ENCODE results near the gene ATP5MC2. TPM values are rescaled to one million over a fixed set of nuclear protein-coding genes. Genes with fewer than 3 reads are reported as not detected.

ATP5MC2 gene
- total RNA-seq, 1 donor from 2014 or later: 534 TPM

GRCh38 chr12:53664191-53664590, 11.7 kb downstream of the ATP5MC2 start:
- Histone ChIP-seq H3K4me1 (peaks cover 41% of the 10 kb centered on the region), H3K36me3 (peaks cover 64% of the 10 kb centered on the region), H3K27ac (replicated peaks) (peak overlapping the region; percentile 14), H3K9me3 (replicated peaks) (no peaks in the 10 kb centered on the region), H3K4me3 (no peak overlapping the region), H3K27me3 (ENCODE audit: low read depth) (no peaks in the 10 kb centered on the region)
- intact Hi-C loops (cut with micrococcal nuclease): no loop called here
- no peak for TF ChIP-seq CTCF (IDR thresholded peaks at IDR 0.05; ENCODE audit: borderline replicate concordance)
- no peak for DNase-seq

- no peak for DNase-seq
- Histone ChIP-seq H3K27me3 (ENCODE audit: low read depth) (no peaks in the 10 kb centered on the region), H3K9me3 (replicated peaks) (no peaks in the 10 kb centered on the region), H3K36me3 (peaks cover 22% of the 10 kb centered on the region), H3K27ac (replicated peaks) (peak overlapping the region; percentile 91), H3K4me1 (peaks cover 42% of the 10 kb centered on the region), H3K4me3 (peak overlapping the region; percentile 46)
- no peak for TF ChIP-seq CTCF (IDR thresholded peaks at IDR 0.05; ENCODE audit: borderline replicate concordance)
- intact Hi-C loops (cut with micrococcal nuclease): no loop called here
Observed at GRCh38 chr12:53660041-53660440, 15.8 kb downstream of the ATP5MC2 start.

GRCh38 chr12:53659571-53659981, 16.3 kb downstream of the ATP5MC2 start:
- Histone ChIP-seq H3K4me1 (peaks cover 37% of the 10 kb centered on the region), H3K27me3 (ENCODE audit: low read depth) (no peaks in the 10 kb centered on the region), H3K36me3 (peaks cover 18% of the 10 kb centered on the region), H3K9me3 (replicated peaks) (no peaks in the 10 kb centered on the region), H3K4me3 (peak overlapping the region; percentile 46), H3K27ac (replicated peaks) (peak overlapping the region; percentile 91)
- no peak for TF ChIP-seq CTCF (IDR thresholded peaks at IDR 0.05; ENCODE audit: borderline replicate concordance)
- intact Hi-C loops (cut with micrococcal nuclease): no loop called here
- DNase-seq: no peak

GRCh38 chr12:53659011-53659551, 16.8 kb downstream of the ATP5MC2 start:
- H3K27me3 ChIP-seq (ENCODE audit: low read depth): no peaks in the 10 kb centered on the region
- peaks cover 13% of the 10 kb centered on the region for H3K36me3 ChIP-seq
- peaks cover 35% of the 10 kb centered on the region for H3K4me1 ChIP-seq
- no peaks in the 10 kb centered on the region for H3K9me3 ChIP-seq (replicated peaks)
- peak overlapping the region; percentile 91 for H3K27ac ChIP-seq (replicated peaks)
- peak overlapping the region; percentile 46 for H3K4me3 ChIP-seq
- intact Hi-C loops (cut with micrococcal nuclease): no loop called here
- no peak for DNase-seq
- no peak for TF ChIP-seq CTCF (IDR thresholded peaks at IDR 0.05; ENCODE audit: borderline replicate concordance)

GRCh38 chr12:53657041-53657440, 18.8 kb downstream of the ATP5MC2 start:
- Histone ChIP-seq H3K36me3 (no peaks in the 10 kb centered on the region), H3K9me3 (replicated peaks) (no peaks in the 10 kb centered on the region), H3K27me3 (ENCODE audit: low read depth) (no peaks in the 10 kb centered on the region), H3K4me1 (peaks cover 40% of the 10 kb centered on the region), H3K27ac (replicated peaks) (peak overlapping the region; percentile 91), H3K4me3 (no peak overlapping the region)
- no peak for DNase-seq
- TF ChIP-seq CTCF (IDR thresholded peaks at IDR 0.05; ENCODE audit: borderline replicate concordance): no peak
- intact Hi-C loops (cut with micrococcal nuclease): no loop called here
